Uterus (tissue), 2 donors: ENCODE results near the gene NACC1.

Experiments used
- POLR2A ChIP-seq, 2 donors: fragments of 450-650 bp; IDR thresholded peaks; one replicate each; pipeline ENCODE4 v1.6.1; 2016; ENCODE audit warnings: antibody characterized with exemption in 2 of 2, mild to moderate bottlenecking in 1 of 2, moderate library complexity in 1 of 2
- TF ChIP-seq, protein P1 (sequence below), 4 experiments: fragments of 200-600 bp in 2 of 4; fragments of 450-650 bp in 2 of 4; sonication (generic) in 2 of 4; IDR thresholded peaks; one replicate each; pipeline ENCODE4 v1.5.1; 2016 to 2019; ENCODE audit warnings: antibody characterized with exemption in 4 of 4, mild to moderate bottlenecking in 2 of 4, moderate library complexity in 1 of 4

GRCh38 chr19:13087295-13087694, 30.8 kb upstream of the NACC1 start:
- TF ChIP-seq, protein P1, sequence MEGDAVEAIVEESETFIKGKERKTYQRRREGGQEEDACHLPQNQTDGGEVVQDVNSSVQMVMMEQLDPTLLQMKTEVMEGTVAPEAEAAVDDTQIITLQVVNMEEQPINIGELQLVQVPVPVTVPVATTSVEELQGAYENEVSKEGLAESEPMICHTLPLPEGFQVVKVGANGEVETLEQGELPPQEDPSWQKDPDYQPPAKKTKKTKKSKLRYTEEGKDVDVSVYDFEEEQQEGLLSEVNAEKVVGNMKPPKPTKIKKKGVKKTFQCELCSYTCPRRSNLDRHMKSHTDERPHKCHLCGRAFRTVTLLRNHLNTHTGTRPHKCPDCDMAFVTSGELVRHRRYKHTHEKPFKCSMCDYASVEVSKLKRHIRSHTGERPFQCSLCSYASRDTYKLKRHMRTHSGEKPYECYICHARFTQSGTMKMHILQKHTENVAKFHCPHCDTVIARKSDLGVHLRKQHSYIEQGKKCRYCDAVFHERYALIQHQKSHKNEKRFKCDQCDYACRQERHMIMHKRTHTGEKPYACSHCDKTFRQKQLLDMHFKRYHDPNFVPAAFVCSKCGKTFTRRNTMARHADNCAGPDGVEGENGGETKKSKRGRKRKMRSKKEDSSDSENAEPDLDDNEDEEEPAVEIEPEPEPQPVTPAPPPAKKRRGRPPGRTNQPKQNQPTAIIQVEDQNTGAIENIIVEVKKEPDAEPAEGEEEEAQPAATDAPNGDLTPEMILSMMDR (IDR thresholded peaks at IDR 0.05) = no peak
- no peak for TF ChIP-seq POLR2A (IDR thresholded peaks at IDR 0.05)
